Gastrocnemius medialis (tissue), 4 donors: ENCODE data around the gene ATP9B. TPM values are rescaled to one million over a fixed set of nuclear protein-coding genes. Genes with fewer than 3 reads are reported as not detected.

Experiments used
- ATAC-seq, 2 donors: fragments of 150-250 bp; one replicate each; pipeline ENCODE4 v1.9.1; 2016
- DNase-seq, 2 donors: peaks; one replicate each; pipeline ENCODE4 v3.0.0-alpha.2; 2019
- H3K27ac ChIP-seq, 4 donors: fragments of 200-600 bp; sonication (generic); 1 replicate in 1 of 4; 2 replicates in 3 of 4; pipeline ENCODE4 v1.5.1; 2016 to 2018; ENCODE audit warnings: mild to moderate bottlenecking in 2 of 4, moderate library complexity in 1 of 4
- H3K27me3 ChIP-seq, 3 donors: fragments of 200-600 bp; sonication (generic) in 2 of 3; 1 replicate in 1 of 3; 2 replicates in 2 of 3; pipeline versions ENCODE4 v1.5.1 to v1.6.0; 2016 to 2019; ENCODE audit warnings: mild to moderate bottlenecking in 1 of 3, moderate library complexity in 1 of 3
- H3K36me3 ChIP-seq, 2 donors: fragments of 200-600 bp; sonication (generic) in 1 of 2; one replicate each; pipeline ENCODE4 v1.5.1; 2017 to 2018
- H3K4me1 ChIP-seq, 2 donors: fragments of 200-600 bp; sonication (generic) in 1 of 2; one replicate each; pipeline ENCODE4 v1.5.1; 2016 to 2017; ENCODE audit warnings: mild to moderate bottlenecking in 2 of 2
- H3K4me3 ChIP-seq, 4 donors: fragments of 200-600 bp; sonication (generic) in 3 of 4; 1 replicate in 1 of 4; 2 replicates in 3 of 4; pipeline ENCODE4 v1.5.1; 2016 to 2019; ENCODE audit warnings: mild to moderate bottlenecking in 2 of 4
- H3K9me3 ChIP-seq, 3 donors: fragments of 200-600 bp; sonication (generic) in 2 of 3; 1 replicate in 1 of 3; 2 replicates in 2 of 3; pipeline ENCODE4 v1.5.1; 2016 to 2019
- CTCF ChIP-seq, 5 experiments: fragments of 450-650 bp in 3 of 5; fragments of 200-600 bp in 2 of 5; sonication (generic) in 2 of 5; IDR thresholded peaks in 4 of 5; conservative IDR thresholded peaks in 1 of 5; 1 replicate in 4 of 5; 2 replicates in 1 of 5; pipeline ENCODE4 v1.5.1; 2016 to 2019; ENCODE audit warnings: antibody characterized with exemption in 5 of 5, mild to moderate bottlenecking in 3 of 5, moderate library complexity in 3 of 5
- POLR2A ChIP-seq, 2 donors: fragments of 450-650 bp; IDR thresholded peaks; one replicate each; pipeline ENCODE4 v1.6.1; 2017; ENCODE audit warnings: antibody characterized with exemption in 2 of 2, mild to moderate bottlenecking in 2 of 2, moderate library complexity in 2 of 2
- in situ Hi-C, 4 donors: fragments of 200-750 bp; cut with MboI; loops; one replicate each; pipeline versions ENCODE4 v1.15.0 to v1.8.0; 2017; ENCODE audit warnings: low sequenced_read_pairs in 4 of 4
- intact Hi-C: fragments of 100-400 bp; cut with DNase I; formaldehyde crosslinking; loops from one replicate; pipeline ENCODE4 v1.15.1; 2023; ENCODE audit warnings: low total_unique reads
- total RNA-seq, 4 donors: library from RNA; depleted of rRNA; stranded (reverse); fragments of >200 nt; gene quantifications; one replicate each; pipeline versions ENCODE4 v1.1.0 to v1.2.3, GENCODE V29; 2016

Gene ATP9B
- total RNA-seq, 4 donors from 2014 or later: 9.9 to 33.6 (median 18.6) TPM

GRCh38 chr18:79377187-79377891, 308.1 kb downstream of the ATP9B start:
- in situ Hi-C loops (loop anchor here (5.0 to 10.0 kb wide), 3 partner anchors 157 to 270 kb away; no protein-coding TSS in a partner anchor), intact Hi-C loops (no loop called here)
- Histone ChIP-seq H3K27ac (no peak overlapping the region), H3K9me3 (no peaks in the 10 kb centered on the region), H3K4me1 (peaks cover 0 to 3% of the 10 kb centered on the region in 2 donors), H3K27me3 (no peaks in the 10 kb centered on the region), H3K4me3 (no peak overlapping the region), H3K36me3 (peaks cover 0 to 15% of the 10 kb centered on the region in 2 donors)
- no peak for ATAC-seq
- TF ChIP-seq CTCF (IDR thresholded peaks at IDR 0.05 in 4 of 5, conservative IDR thresholded peaks at IDR 0.05 in 1 of 5) (no peak), POLR2A (IDR thresholded peaks at IDR 0.05) (no peak)
- DNase-seq: no peak

GRCh38 chr18:79378536-79379250, 309.5 kb downstream of the ATP9B start:
- intact Hi-C loops: loop anchor here (1.0 kb wide), 1 partner anchor 266 kb away; no protein-coding TSS in a partner anchor
- in situ Hi-C loops: loop anchor here (5.0 to 10.0 kb wide), 3 partner anchors 156 to 269 kb away; no protein-coding TSS in a partner anchor
- no peak overlapping the region for H3K4me3 ChIP-seq

GRCh38 chr18:79379251-79379905, 310.2 kb downstream of the ATP9B start:
- in situ Hi-C loops (loop anchor here (5.0 to 10.0 kb wide), 3 partner anchors 155 to 268 kb away; no protein-coding TSS in a partner anchor), intact Hi-C loops (loop anchor here (1.0 kb wide), 1 partner anchor 265 kb away; no protein-coding TSS in a partner anchor)
- Histone ChIP-seq H3K4me1 (peaks cover 0 to 3% of the 10 kb centered on the region in 2 donors), H3K9me3 (no peaks in the 10 kb centered on the region), H3K27me3 (no peaks in the 10 kb centered on the region), H3K36me3 (peaks cover 0 to 15% of the 10 kb centered on the region in 2 donors), H3K4me3 (no peak overlapping the region), H3K27ac (no peak overlapping the region)
- no peak for DNase-seq
- no peak for ATAC-seq
- TF ChIP-seq CTCF (IDR thresholded peaks at IDR 0.05 in 4 of 5, conservative IDR thresholded peaks at IDR 0.05 in 1 of 5): no peak
- TF ChIP-seq POLR2A (IDR thresholded peaks at IDR 0.05): no peak

More at GRCh38 chr18:79378536-79379250, 309.5 kb downstream of the ATP9B start:
- peak in 1 of 2 donors; percentile 68 for DNase-seq
- Histone ChIP-seq H3K27me3 (no peaks in the 10 kb centered on the region), H3K36me3 (peaks cover 0 to 15% of the 10 kb centered on the region in 2 donors), H3K4me1 (peaks cover 0 to 3% of the 10 kb centered on the region in 2 donors), H3K9me3 (no peaks in the 10 kb centered on the region), H3K27ac (no peak overlapping the region)
- peak; percentile 69 to 72 for ATAC-seq
- TF ChIP-seq CTCF (IDR thresholded peaks at IDR 0.05 in 4 of 5, conservative IDR thresholded peaks at IDR 0.05 in 1 of 5): peak; percentile 83 to 97 (median 95)
- TF ChIP-seq POLR2A (IDR thresholded peaks at IDR 0.05): no peak

GRCh38 chr18:79379931-79380815, 311.0 kb downstream of the ATP9B start:
- H3K27ac ChIP-seq: no peak overlapping the region
- H3K9me3 ChIP-seq: no peaks in the 10 kb centered on the region
- peaks cover 0 to 15% of the 10 kb centered on the region in 2 donors for H3K36me3 ChIP-seq
- no peak for DNase-seq
- no peak for ATAC-seq
- intact Hi-C loops: loop anchor here (1.0 kb wide), 2 partner anchors 148 to 264 kb away; no protein-coding TSS in a partner anchor
- in situ Hi-C loops: loop anchor here (5.0 to 10.0 kb wide), 3 partner anchors 155 to 267 kb away; no protein-coding TSS in a partner anchor
- H3K27me3 ChIP-seq: no peaks in the 10 kb centered on the region
- peaks cover 0 to 3% of the 10 kb centered on the region in 2 donors for H3K4me1 ChIP-seq
- H3K4me3 ChIP-seq: no peak overlapping the region
- no peak for TF ChIP-seq CTCF (IDR thresholded peaks at IDR 0.05 in 4 of 5, conservative IDR thresholded peaks at IDR 0.05 in 1 of 5)
